Fibroblast of the aortic adventitia (primary cell): ENCODE measurements around the gene GFPT1. TPM values are rescaled to one million over a fixed set of nuclear protein-coding genes. Genes with fewer than 3 reads are reported as not detected.

ENCODE experiments used
- DNase-seq: peaks from one replicate; pipeline ENCODE4 v3.0.0-alpha.2; 2010; ENCODE audit warnings: low read depth
- H3K4me3 ChIP-seq: 2 replicates; pipeline ENCODE4 v1.5.1; 2011; ENCODE audit warnings: low read depth, mild to moderate bottlenecking, control low read depth, low read length, moderate library complexity
- total RNA-seq: library from RNA; depleted of rRNA; stranded (reverse); fragments of >200 nt; gene quantifications from 2 replicates; pipeline ENCODE4 v1.2.3, GENCODE V29; 2012; ENCODE audit warnings: low replicate concordance
- TF ChIP-seq, protein P1 (sequence below): IDR thresholded peaks from 2 replicates; pipeline ENCODE4 v1.5.1; 2011; ENCODE audit warnings: mild to moderate bottlenecking, low read length, control low read depth, inconsistent platforms; ENCODE audit not compliant: insufficient read depth

Gene GFPT1
- total RNA-seq, 1 donor, result 72.0 TPM

DNA sequence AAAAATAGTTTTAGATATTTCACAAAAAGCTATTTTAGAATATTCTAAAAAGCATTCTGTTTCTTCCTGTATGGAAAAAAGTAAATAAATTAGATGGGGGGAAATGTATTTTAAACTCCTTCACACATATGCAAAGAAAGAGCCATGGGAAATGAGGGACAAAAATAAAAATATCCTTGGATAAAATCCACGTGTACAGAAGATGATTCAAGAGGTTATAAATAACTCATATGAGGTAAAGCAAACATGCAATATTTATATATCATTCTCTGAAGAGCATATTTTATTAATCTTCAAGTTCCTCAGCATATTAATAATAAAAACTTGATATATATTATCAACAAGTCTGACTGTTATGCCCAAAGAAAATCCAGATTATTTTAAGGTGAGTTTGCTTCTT lies 8.8 kb upstream of the GFPT1 start:
- DNase-seq, result no peak

DNA sequence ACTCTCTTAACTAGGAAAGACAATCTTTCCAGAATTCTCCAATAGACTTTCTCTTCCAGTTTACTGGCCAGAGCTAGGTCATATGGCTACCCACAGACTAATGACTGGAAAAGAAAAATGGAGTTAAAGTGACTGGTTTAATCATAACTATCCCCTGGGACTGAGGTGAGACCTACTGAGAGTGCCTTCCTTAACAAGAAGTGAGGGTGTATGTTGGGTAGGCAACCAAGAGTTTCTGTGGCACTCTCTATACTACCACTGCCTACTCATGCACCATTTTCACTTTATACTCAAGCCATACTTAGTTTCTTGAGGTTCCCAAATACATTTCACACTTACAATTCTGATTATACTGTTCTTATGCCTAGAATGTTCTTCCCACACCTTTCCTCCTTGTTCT lies 6.9 kb upstream of the GFPT1 start:
- TF ChIP-seq, protein P1, sequence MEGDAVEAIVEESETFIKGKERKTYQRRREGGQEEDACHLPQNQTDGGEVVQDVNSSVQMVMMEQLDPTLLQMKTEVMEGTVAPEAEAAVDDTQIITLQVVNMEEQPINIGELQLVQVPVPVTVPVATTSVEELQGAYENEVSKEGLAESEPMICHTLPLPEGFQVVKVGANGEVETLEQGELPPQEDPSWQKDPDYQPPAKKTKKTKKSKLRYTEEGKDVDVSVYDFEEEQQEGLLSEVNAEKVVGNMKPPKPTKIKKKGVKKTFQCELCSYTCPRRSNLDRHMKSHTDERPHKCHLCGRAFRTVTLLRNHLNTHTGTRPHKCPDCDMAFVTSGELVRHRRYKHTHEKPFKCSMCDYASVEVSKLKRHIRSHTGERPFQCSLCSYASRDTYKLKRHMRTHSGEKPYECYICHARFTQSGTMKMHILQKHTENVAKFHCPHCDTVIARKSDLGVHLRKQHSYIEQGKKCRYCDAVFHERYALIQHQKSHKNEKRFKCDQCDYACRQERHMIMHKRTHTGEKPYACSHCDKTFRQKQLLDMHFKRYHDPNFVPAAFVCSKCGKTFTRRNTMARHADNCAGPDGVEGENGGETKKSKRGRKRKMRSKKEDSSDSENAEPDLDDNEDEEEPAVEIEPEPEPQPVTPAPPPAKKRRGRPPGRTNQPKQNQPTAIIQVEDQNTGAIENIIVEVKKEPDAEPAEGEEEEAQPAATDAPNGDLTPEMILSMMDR, result no peak
- DNase-seq, result no peak
- H3K4me3 ChIP-seq, result no peak overlapping the region

More for the DNA sequence above, 8.8 kb upstream of the GFPT1 start:
- TF ChIP-seq, protein P1, result no peak
- H3K4me3 ChIP-seq, result no peak overlapping the region

DNA sequence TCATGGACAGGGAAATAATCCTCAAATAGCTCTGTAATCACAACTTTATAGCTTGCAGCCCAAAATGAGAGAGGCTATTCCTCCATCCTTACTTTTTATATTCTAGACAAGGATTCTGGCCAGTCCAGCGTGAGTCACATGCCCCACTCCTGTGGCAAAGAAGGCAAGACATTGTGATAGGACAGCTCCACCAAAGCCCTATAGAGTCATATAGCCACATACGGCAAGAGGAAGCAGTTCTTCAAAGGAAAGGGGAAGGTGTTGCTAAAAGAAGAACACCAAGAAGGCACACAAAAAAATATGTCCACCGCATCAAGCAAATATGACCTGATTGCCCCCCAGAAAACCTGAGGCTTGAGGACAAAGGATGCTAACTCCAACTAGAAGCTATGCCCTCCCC lies 3.4 kb upstream of the GFPT1 start:
- TF ChIP-seq, protein P1, result no peak
- DNase-seq, result no peak
- no peak overlapping the region for H3K4me3 ChIP-seq

DNA sequence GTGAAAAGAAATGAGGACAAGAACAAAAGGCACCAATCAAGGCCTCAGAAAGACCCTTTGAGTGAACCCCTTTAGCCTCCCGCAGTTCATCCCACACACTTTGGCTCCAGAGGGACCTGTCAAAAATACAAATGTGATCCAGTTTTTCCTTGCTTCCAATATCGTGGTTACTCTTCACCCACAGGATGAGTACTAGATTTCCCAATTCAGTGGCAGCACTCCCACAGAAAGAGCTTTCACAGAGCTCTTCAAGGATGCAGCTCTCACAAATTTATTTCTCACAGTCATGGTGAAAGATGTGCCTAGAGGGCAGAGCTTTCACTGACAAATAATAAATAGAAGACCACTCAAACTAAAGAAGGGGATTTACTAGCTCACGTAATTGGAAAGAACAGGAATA lies 3.0 kb upstream of the GFPT1 start:
- DNase-seq, result no peak
- TF ChIP-seq, protein P1, result no peak

DNA sequence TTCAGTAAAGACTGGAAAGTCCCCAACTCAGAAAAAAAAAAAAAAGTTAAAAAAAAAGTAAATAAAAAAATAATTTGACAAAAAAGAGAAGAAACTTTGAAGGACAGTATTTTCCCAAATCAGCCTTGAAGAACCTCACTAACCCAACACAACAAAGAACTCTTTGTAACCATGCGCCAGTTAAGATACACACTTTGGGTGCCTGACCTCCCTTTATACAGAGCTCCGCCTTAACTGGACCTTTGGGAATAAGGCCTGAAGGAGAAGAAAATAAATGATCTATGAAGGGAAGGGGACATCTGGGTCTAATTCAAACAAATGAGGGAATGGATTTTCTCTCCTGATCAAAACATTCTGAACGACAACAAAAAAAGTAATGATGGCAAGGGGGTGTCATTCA lies 2.2 kb upstream of the GFPT1 start:
- TF ChIP-seq, protein P1, result no peak
- no peak overlapping the region for H3K4me3 ChIP-seq
- no peak for DNase-seq

More for the DNA sequence above, 3.0 kb upstream of the GFPT1 start:
- H3K4me3 ChIP-seq, result no peak overlapping the region

DNA sequence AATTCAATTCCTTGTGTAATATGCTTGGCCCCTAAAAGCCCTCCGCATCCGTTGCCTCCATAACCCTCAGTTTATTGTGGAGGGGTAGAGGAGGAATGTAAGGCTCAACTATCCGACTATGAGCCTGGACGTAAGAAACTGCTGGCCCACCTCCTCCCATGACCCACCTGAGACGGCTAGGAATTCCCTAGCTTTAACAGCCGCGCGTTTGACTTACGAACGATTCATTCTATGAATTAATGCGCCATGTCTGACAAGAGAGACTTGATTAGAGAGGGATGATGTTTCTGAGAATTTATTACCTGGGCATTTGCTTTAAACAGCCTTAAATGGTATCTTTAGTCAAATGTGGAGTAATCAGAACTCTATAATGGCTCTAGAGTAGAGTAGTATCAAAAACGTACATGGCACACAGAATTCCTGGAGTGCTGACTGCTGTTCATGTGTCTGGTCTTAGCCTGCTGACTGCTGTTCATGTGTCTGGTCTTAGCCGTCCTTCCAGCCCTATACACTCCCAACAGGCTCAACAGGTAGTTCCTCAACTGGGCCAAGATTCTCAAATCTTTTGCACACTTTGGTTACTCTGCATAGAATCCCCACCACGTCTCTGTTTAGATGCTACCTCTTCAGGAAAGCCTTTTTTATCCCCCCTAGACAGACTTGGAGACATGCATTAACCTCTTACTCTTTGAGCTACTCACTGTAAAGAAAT lies 899 bp upstream of the GFPT1 start:
- TF ChIP-seq, protein P1, result no peak
- DNase-seq, result no peak

DNA sequence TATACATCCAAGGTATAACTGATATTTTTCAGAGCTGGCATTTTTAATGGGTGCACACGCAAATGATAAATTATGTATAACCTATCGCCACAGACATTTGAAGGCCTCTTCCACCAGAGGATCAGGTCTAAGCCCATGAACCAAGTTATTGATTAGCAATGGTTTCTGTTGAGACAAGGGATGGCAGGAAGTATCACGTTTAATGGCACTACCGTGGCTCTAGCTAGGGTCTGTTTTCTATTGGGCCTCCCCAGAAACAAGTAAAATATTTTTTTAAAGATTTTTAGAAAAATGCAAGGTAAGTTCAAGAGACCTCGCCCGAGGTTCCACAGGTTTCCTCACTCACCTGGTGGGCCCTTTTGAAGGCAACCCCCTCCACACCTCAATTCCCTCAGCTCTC lies 667 bp downstream of the GFPT1 start:
- H3K4me3 ChIP-seq, result peak overlapping the region; percentile 75
- DNase-seq, result no peak
- TF ChIP-seq, protein P1, result no peak

More for the DNA sequence above, 899 bp upstream of the GFPT1 start:
- H3K4me3 ChIP-seq, result peak overlapping the region; percentile 73
